T47D (cell line): ENCODE results near the gene PDK4.

Experiments used
- DNase-seq, 2 experiments: peaks; one replicate each; pipeline versions ENCODE4 v3.0.0 to v3.0.0-alpha.2; 2011 to 2012; ENCODE audit warnings: low read depth in 1 of 2, low spot score in 1 of 2
- JUND ChIP-seq: IDR thresholded peaks from 2 replicates; pipeline ENCODE4 v1.6.1; 2012; ENCODE audit warnings: low read depth
- in situ Hi-C: cut with HindIII; loops from 2 replicates; pipeline ENCODE4 v1.10.0; 2016; ENCODE audit warnings: low sequenced_read_pairs, low pct_unique_long_range_greater_than_20kb

The PDK4 gene

DNA sequence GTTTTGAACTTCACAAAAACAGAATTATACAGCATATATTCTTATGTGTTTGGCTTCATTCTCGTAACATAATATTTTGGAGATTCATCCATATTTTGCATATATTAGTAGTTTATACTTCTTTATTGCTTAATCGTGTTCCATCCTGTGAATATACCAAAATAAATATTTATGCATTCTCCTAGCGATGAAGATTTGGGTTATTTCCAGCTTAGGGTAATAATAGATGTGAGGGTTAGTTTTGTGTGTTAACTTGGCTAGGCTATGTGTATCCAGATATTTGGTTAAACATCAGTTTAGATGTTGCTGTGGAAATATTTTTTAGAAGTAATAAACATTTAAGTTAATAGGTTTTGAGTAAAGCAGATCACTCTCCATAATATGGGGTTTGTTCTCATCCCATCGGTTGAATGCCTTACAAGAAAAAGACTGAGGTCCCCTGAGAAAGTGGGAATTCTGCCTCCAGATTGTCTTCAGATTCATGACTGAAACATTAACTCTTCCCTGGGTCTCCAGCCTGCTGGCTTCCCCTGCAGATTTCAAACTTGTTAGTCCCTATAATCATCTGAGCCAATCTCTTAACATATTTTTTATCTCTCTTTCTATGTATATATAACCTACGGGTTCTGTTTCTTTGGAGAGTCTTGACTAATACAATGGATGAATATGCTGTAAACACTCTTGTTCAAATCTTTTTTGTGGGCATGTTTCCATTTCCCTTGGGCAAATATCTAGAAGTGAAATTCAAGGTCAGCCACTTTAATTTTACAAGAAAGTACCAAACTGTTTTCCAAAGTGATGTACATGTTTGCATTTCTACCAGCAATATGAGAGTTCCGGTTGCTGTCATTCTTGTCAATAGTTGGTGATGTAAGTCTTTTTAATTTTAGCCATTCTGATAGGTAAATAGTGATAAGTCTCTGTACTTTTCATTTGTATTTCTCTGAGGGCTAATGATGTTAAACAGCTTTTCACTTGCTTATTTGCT, 48.7 kb downstream of the PDK4 start:
- DNase-seq: peak in 1 of 2 experiments; percentile 16
- in situ Hi-C loops: no loop called here
- no peak for TF ChIP-seq JUND

DNA sequence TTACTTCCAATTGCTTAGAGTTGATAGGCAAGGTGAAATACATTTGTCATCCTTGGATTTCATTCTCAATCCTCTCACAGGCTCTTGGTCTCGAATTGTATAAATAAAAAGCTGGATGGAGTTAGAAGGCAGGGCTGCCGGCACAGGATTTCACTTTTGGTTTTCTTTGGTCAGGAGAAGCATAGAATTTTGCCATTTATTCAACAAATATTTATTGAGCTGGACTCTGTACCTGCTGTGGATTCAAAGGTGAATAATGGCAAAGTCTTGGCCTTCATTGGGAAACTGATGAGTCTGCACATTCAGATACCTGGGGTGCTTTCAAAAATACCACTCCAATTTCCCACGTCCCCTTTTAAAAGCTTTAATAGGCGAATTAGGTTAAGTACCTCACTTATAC, 49.7 kb downstream of the PDK4 start:
- DNase-seq: no peak
- in situ Hi-C loops: no loop called here
- TF ChIP-seq JUND: no peak

DNA sequence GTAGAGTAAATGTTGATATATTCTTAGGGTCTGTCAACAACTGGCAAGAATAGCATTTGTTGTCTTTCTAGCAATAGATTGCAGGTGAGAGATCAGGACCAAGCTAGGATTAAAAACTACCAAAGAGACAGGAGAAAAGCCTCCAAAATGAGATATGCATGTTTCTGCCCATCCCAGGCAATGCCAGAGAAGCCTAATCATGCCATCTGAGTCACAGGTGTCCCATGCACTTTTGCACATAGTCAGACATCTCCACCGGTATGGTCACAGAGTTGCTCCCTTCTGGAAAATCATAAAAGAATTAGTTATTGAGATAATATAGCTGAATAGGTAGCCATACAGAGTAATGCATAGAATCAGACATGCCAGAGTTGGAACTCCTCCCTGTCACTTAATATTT, 50.6 kb downstream of the PDK4 start:
- no peak for TF ChIP-seq JUND
- in situ Hi-C loops: no loop called here

DNA sequence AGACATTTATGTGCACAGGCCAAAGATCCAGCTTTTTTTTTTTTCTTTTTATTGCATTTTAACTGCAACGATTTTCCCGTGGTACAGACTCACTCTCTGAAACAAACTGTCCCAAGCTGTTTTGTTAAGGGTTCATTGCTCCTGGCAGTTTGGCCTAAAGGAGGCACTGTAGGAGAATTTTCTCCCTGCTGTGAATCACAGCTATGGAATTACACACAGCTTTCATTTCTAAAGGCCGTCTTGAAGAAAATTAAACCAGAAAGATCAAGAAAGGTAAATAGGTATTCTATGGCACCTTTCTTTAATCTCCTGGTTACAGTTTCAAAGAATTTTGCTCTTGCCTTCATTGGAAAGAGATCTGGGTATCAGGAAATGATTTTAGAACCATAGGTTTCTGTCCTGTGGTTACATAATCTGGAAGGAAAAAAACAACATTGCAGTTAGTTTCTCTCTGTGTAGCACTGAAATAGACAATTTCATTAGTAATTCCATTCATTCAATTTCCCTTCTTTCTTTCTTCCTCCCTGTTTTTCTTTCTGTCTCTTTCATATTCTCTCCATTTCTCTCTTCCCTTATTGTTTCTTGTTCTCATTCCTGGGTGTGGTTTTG, 51.2 kb downstream of the PDK4 start:
- DNase-seq: peak; percentile 40 to 59
- no peak for TF ChIP-seq JUND
- in situ Hi-C loops: no loop called here

More for the DNA sequence above, 50.6 kb downstream of the PDK4 start:
- DNase-seq: no peak

DNA sequence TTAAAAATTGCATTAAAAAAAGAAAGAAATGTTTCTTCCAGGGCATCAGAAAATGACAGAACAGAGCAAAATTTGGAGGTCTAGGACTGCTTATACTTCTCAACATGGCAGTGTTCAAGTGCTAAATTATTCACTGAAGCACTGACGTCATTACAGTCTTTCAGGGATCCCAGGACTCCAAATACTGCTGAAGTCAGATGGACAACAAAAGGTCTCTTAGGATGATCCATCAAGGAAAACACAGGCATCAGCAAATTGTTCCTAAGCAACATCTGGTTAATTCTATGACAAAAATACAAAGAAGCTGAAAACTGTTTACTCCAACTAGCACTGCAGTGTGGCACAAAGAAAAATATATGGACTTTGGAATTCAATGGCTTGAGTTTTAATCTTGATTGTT, 52.1 kb downstream of the PDK4 start:
- DNase-seq: no peak
- in situ Hi-C loops: no loop called here
- no peak for TF ChIP-seq JUND

DNA sequence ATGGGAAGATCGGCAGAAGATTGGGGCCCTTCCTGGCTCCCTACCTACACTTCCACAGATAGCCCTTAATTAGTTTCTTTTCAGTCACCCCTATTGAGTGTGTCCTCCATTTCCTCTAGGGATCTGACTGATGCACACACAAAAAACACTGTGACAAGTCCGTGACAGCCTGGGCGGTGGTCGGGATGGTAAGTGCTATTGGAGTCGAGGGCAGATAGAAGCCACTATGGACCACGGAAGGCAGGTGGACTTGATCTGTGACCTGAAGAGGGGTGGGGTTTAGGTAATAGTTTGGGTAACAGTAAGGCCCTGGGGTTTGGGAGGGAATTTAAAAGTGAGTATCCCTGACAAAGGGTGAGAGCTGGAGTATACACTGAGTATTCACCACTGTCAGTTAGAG, 53.0 kb downstream of the PDK4 start:
- DNase-seq: no peak
- TF ChIP-seq JUND: no peak
- in situ Hi-C loops: no loop called here

DNA sequence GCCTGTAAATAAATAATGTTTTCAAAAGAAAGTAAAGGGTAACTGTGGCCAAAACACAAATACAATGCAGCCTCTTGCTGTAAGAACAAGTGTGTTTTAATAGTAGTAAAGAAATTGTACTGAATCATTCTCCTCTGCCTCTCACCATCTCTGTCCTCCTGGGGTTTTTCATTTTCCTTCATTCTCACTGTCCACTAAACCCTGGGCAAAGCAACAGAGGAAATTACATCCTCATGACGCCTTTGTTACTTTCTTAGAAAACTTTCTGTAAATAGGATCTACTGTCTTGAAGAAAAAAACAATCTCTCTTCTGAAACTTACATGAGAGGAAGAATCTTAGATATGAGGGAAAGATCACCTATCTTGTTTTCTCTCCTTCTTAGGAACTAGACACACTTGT, 56.0 kb downstream of the PDK4 start:
- in situ Hi-C loops: no loop called here
- no peak for TF ChIP-seq JUND
- DNase-seq: no peak

DNA sequence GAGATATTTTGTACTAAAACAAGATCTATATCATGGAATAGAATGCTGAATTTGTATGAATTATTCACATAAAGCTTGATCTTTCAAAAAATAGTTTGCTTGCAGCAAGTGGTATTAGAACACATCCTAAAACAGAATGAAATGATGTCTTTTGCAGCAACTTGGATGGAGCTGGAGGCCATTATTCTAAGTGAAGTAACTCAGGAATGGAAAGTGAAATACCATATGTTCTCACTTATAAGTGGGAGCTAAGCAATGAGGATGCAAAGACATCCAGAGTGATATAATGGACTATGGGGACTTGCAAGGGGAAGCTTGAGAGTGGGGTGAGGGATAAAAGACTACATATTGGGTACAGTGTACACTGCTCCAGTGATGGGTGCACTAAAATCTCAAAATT, 56.9 kb downstream of the PDK4 start:
- TF ChIP-seq JUND: no peak
- in situ Hi-C loops: no loop called here
- no peak for DNase-seq

DNA sequence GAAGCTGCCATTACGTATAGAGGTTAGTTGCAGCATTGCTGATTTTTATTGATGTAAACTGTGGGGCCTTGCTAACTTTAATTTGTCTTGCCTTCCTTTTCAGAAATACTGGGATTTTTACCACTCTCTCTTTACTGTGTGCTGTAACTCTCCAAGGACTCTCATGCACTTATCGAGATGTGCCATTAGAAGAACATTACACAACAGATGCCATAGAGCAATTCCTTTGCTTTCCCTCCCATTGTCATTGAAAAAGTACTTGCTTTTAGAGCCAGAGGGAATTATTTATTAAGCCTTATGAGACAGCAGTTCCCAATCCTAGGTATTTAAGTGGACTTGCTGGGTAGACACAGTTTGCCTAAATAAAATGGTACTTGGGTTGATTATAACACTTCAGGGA, 58.8 kb downstream of the PDK4 start:
- no peak for DNase-seq
- in situ Hi-C loops: no loop called here
- no peak for TF ChIP-seq JUND

DNA sequence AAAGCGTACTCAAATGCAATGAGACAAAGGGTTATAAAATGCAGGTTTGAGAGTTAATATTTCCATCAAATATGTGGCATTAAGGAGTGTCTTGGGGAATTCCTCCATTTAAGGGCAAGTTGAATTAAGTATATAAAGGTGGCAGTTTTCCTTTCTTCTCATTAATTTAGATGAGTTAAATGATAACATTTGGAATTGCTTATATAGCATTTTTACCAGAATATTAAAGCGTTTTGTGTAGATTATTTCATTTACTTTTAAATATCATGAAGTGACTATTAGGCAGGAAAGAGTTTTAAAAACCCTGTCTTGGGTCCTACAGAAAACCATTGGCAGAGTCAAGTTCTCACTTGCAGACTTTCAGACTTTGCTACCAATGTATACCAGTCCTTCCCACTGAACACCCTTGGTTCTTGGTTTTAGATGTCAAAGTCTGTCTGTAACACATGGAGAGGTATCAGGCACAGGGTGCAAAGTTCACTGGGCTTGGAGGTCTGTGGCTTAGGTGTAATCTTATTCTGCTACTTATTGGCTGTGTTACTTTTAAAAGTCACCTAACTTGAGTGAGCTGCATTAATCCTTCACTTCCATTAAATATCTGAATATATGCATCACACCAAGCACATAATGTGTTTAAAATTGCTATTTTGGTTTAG, 59.5 kb downstream of the PDK4 start:
- no peak for TF ChIP-seq JUND
- no peak for DNase-seq
- in situ Hi-C loops: no loop called here

DNA sequence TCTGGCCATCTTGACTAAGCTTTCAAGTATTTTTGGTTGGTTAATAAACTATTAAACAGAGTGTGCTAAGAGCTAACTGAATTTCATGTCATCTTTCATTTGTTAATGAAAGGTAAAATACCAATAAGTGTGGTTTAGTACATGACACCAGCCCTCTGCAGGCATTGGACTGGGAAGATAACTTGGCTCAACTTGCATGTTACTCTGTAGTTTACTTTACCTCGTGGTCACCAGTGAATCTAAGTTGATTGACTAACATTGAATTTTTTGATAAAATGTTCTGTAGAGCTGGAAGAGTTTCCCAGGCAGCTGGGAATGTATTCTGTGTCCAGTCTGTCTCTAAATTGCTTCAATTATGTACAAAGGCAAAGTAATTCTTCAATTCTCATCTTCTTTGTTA, 60.7 kb downstream of the PDK4 start:
- no peak for DNase-seq
- TF ChIP-seq JUND: no peak
- in situ Hi-C loops: no loop called here

DNA sequence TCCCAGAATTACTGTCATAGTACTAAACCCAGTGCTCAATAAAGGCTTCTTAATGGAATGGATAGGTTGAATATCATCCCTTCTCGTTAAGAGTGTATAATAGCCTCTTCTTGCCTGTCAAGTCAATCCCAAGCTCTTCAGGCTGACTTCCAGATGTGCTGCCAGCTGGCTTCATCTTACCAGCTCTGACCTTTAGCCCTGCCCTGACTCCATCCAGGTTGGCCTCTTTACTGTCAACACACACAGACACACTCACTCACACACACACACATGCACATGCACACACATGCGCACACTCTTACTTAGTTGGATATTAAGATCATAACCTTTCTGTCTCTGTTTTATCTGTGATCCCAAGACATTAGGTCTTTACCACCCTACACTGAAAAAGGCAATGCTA, 61.5 kb downstream of the PDK4 start:
- no peak for TF ChIP-seq JUND
- DNase-seq: no peak
- in situ Hi-C loops: no loop called here
